Nucleus accumbens (tissue), 56 donors: Measurements from ENCODE around the gene FGF19.

Source experiments
- DNase-seq, 56 donors: peaks; one replicate each; lab custom pipeline; 2025; lab: John Stamatoyannopoulos, UW

The FGF19 gene

DNA sequence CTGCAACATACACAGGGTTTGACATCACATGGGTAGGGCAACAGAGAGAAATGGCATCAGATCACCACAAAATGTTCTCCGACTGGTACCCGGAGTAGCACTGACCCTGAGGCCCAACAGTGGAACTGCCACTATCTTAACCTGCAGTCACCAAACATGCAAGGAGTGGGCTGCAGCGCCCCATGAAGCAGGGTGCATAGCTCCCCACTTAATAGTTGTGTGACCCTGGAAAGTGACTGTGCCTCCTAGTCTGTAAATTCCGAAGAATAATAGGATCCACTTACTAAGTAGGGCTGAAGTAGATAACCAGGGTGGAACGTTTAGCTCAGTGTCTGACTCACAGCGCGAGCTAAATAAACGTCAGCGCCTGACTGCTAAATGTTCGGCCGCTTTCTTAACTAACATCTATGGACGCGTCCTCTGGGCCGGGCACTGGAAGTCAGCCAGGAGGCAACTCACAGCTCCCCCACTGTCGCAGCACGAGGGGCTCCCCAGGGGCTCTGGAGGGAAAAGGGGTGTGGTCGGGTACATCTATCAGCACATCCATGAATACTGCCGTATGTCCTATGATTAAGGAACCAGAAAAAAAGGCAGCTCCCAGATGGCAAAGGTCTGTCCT is 29.4 kb downstream of the FGF19 start:
- peak in 2 of 56 donors; percentile 15 to 31 for DNase-seq

DNA sequence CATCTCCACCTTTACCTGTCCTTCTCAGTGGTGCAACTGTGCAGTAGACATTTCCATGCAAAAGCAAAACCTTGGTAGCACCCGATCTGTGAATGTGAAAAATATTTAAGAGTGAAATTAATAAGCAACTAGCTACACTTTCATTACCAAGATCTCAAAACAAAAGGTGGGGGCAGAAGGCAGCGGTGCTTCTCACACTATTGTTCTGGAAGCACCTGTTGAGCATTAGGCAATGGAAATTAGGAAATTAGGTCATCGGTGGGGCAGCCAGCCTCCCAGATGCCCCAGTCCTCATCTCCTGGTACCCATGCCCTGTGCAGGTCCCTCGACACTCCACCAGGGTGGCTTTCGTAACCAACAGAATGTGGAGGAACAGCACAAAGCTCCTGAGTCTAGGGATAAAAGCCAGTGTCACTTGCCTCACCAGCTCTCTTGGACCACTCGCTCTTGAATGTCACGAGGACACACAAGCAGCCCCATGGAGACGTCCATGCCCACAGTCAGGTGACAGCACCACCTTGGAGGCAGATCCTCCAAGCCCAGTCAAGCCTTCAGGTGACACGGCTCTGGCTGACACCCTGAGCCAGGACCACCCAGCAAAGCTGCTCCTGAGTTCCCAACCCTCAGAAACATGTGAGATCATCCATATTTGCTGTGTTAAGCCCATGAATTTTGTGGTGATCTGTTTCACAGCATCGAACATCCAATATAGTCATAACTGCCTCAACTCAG is 31.9 kb downstream of the FGF19 start:
- no peak for DNase-seq

DNA sequence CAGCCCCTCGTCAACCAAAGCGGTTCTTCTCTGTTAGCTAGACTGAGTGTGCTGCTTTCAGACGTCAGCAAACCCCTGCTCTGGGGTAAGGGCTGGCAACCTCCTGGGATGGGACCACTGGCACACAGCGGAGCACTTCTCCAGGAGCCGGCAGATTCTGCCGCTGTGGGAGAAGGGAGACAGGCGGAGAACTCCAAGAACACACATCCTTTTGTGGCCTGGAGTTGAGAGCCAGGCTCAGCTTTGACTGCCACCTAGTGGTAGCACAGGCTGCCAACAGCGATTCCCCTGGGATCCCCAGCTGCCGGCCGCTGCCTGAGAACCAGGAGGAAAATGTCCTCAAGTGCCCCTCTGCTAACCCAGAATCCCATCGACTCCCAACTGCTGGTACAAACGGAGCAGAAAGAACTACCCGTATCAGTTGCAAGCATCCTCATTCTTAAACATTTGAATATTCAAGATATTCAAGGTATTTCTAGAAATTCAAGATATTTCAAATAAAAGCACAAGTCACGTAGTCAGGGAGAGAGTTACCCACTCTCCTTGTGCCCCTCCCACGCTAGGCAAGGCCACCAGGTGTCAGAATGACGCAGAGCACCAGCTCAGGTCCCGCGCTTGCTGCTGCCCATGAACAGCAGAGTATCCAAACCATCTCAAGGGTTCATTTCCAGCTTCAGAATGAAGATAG is 33.5 kb downstream of the FGF19 start:
- peak in 55 of 56 donors; percentile 17 to 89 (median 73) for DNase-seq

DNA sequence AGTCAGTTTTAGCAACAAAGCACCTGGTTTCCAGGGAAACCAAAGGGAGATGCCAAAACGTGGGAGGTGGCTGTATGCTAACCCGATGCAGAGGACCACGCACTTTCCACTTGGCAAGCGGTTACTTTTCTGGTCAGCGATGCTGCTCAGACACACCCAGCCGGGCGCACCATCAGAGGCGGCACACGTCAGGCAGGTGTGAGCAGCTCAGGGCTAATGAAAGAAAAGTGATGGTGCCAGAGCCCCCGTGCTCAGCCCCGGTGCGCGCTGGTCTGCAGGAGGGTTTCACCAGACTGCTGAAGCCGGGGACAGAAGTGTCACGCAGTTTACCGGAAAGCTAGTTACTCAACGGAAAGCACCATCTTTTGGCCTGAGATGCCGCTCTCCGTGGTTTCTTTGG is 34.3 kb downstream of the FGF19 start:
- no peak for DNase-seq

DNA sequence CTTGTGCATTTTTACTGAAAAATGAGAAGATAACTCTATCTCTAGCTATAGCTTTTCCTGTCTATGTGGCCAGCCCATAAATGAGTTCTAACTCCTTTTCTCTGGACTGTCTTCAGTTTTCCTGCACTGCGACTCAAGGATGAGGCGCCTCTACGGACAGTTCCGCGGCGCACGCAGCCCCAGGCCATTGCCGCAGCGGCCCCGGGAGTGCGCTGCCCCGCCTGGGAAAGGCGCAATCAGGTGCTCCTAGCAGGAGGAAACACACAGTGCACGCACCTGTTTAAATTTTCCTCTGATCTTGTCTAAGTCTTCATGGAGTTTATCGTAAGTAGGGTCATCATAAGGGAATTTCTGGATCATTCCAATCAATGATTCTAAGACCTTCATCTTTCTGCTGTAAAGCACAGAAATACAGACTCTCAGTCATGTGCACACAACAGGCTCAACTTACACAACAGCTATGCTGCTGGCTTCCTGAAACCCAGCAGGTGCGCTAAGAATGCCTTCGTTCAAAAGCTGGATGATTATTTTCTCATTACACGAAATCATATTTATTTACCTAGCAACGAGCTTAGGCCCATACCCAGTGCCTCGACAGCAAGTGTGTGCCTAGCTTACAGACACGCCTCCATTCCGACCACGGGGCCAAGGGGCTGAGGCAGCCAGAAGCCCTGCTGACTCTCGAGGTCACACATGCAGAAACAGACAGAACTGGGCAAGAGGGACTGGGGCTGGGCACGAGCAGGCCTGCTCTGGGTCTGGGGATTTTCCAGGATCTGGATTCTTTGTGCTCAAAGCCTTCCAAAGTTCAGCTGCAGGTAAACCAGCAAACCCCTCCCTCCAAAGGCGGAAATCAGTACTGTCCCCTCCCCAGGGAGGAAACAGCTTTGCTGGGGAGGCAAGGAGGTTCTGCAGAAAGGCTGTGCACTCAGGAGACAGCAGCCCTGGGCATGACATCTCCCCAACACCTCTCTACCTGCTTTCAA is 35.9 kb downstream of the FGF19 start:
- DNase-seq: no peak

DNA sequence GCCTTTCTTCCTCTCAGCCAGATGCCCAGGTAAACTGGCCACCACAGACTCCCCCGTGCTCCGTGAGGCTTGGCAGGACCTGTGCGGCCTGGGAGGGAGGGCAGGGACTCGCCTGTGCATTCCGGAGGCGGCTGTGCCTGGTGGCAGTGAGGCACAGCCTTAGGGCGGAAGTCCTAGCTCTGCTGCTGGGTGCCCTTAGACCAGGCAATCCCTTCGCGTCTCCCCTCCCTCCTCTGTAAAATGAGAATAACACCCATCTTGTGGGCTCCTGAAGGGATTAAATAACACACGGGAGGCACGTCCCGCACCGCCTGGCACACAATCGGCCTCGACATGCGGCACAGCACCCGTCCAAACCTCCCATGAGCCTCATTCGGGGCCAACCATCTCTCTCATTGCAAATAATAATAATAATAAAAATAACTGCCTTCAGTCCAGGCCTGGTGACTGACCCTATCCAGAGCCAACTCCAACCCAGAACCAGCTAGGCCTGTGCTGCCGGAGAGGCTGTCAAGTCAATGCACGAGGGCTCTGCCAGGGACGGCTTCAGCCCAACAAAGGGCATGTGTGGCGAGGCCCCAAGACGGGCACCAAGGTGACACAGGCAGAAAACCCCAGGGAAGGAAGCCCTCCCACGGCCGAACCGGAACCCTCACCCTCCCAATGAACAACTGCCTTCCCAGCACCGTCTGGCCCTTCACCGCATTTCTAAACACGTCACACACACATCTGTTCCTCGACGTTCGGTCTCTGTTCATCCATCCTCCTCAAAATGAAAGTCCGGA is 36.9 kb downstream of the FGF19 start:
- DNase-seq: no peak

DNA sequence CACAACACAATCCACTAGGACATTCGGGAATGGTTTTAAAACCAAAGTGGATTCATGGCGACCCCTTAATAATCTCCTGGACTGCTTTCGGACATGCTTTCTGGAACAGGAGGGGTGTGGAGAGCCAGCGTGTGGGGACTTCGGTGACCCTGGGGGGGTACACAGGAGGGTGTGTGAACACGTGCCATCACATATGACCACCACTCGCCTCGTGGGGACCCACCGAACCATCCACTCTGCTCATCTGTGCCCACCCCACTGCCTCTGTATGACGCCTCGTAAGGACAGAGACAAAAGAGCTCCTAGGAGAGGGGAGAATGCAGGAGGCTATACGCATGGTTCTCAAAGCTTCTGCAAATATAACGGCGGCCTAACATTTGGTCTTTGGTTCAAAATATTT is 37.6 kb downstream of the FGF19 start:
- DNase-seq: no peak

DNA sequence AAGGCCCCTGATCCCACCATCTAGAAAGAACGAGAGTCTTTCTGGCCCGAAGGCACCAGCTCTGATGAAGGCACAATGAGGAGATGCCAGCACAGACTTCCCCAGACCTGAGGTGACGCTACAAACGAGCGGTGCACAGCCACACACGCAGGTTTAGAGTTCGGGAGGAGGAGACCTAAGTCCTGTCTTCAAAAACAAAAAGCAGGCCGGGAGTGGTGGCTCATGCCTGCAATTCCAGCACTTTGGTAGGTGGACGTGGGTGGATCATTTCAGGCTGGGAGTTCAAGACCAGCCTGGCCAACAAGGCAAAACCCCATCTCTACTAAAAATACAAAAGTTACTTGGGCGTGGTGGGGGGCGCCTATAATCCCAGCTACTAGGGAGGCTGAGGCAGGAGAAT is 38.2 kb downstream of the FGF19 start:
- no peak for DNase-seq

DNA sequence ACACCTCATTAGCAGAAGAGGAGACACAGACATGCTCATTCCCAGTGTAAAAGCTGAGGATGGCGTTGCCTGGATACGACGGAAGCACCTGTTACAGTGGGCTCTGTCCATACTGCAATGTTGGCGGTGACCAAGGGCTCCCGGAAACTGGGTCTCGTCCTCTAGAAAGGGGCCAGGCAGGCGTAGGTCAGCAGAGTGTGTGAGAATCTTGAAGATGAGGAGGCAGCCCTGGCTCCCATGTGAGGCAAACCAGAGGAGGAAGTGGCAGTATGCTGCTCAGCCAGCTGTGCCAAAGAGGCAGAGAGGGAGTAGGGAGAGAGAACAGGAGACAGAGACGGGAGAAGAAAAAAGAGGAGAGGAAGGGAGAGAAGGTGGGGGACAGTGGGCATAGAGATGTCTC is 38.9 kb downstream of the FGF19 start:
- no peak for DNase-seq

DNA sequence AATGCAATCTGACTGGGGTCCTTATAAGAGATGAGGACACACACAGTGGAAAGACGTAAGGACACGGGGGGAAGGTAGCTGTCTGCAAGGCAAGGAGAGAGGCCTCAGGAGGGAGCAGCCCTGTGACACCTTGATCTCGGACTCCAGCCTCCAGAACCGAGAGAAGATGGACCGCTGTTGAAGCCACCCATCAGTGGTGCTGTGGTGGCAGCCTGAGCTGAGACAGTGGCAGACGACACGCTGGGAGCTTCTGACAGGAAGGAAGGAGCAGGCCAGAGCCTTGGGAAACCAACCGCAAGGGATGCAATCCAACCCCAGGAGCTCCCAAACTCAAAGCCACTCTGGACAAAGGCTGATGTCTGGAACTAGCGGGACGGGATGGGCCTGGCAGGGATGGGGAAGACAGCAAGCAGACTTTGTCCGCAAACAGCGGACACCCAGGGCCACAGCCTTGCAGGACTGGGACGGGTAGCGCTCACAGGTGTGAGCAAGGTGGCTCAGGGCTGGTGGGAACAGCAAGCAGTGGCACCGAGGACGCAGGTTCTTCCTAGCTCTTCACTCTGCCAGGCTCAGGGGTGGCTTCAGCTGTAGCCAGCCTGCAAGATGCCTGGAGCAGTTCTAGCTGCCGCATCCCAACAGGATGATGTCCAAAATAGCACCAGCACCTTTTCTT is 39.6 kb downstream of the FGF19 start:
- DNase-seq: no peak

DNA sequence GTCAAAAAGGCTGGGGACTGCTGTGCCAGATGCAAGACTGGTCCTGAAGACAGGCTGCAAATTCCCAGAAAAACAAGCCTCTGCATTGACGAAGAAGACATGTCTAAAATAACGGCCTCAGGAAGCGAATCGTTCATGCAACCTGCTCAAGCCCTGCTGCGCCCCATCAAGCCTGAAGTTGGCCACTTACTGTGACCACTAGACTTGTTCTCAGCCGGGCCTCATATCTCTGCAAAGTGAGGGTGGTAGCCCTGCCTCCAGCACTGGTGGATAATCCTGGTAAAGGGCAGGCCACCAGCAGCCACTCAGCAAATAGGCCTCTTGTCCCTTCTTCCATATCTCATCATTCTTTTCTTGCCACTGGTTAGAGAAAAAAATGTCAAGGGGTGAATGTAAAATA is 40.5 kb downstream of the FGF19 start:
- DNase-seq: no peak

DNA sequence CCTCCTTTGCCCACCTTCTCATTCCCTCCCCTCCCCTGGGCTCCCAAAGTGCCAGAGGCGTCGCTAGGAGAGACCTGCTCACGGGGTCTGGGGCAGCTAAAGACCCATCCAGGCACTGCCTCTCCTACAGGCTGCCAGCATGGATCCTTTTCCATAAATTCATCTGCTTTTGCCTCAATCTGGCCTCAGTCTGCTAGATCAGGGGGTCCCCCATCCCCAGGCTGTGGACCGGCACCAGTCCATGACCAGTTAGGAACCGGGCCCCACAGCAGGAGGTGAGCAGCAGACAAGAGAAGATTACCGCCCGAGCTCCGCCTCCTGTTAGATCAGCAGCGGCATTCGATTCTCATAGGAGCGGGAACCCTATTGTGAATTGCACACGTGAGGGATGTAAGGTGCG is 41.0 kb downstream of the FGF19 start:
- DNase-seq: no peak

DNA sequence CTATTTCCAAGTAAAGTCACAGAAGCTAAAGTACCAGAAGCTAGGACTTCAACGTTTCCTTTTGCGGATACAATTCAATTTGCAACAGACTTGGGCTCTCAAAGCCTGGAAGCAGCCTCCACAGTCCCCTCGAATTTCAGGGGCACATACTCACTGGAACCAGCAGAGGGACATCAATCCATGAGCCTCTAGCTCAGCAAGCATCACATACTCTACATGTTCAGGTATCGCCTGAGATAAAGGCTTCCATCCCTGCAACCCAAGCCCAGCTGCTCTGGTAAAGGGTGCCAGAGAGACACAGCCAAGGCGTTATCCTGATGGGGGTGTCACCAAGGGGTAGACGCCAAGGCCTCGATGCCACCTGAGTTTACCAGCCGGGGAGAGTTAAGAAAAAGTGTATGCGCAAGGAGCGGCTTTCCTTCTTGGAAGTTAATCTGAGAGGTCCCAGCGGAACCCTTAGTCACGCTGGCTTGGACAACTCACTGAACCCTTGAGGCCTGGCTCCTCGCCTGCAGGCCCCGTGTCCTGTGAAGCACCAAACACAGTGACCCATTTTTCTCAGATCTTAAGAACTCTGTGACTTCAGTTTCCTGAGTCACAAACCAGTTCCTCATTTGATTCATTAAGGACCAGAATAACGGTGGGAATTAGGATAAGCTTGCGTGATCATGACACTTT is 41.7 kb downstream of the FGF19 start:
- DNase-seq: peak in 3 of 56 donors; percentile 8 to 41 (median 24)

DNA sequence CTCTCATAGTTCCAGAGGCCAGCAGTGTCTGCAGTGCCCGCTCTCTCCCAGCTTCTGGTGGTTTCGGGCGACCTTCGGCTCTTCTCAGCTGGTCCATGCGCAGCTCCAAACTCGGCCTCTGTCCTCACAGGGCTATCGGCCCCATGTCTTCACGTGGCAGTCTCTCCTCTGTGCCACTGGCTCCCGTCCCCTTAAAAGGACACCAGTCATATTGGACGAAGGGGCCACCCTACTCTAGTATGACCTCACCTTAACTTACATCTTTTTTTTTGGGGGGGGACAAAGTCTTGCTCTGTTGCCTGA is 42.5 kb downstream of the FGF19 start:
- DNase-seq: no peak

DNA sequence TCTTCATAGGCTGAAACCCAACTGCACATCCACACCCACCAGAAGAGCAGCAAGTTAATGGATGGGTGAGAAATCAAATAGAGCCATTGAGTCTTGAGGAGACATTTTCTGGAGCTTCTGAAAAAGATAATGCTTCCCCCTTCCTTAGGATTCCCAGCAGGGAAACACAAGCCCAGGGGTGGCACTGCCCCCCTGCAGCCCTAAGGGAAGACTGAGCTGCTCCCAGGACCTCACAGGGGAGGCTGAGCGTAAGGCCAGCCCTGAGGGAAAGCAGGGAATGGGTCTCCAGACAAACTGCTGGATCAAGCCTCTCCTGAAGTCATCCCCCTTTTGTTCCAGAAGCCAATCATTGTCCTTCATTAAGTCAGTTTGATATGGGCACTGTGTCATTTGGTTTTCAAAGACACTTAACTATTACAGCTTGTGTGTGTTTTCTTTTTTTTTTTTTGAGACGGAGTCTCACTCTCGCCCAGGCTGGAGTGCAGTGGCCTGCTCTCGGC is 43.8 kb downstream of the FGF19 start:
- DNase-seq: no peak

DNA sequence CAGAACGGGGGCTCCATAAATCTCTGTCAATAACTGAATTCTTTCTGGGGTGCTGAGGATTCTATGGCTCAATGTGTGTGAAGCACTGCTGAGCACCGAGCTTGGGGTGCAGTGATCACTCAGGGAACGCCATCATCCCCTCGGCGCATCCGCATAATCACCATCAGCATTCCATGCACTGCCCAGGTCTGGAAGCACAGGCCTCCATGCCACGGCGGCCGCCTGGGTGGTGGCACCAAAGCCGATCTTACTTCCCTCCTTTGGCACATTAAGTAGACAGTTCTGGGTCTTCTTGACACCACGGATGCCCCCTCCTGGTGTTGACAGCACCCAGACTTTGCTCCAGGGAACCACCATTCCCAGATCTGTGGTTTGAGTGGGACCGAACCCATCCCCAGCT is 44.2 kb downstream of the FGF19 start:
- no peak for DNase-seq

DNA sequence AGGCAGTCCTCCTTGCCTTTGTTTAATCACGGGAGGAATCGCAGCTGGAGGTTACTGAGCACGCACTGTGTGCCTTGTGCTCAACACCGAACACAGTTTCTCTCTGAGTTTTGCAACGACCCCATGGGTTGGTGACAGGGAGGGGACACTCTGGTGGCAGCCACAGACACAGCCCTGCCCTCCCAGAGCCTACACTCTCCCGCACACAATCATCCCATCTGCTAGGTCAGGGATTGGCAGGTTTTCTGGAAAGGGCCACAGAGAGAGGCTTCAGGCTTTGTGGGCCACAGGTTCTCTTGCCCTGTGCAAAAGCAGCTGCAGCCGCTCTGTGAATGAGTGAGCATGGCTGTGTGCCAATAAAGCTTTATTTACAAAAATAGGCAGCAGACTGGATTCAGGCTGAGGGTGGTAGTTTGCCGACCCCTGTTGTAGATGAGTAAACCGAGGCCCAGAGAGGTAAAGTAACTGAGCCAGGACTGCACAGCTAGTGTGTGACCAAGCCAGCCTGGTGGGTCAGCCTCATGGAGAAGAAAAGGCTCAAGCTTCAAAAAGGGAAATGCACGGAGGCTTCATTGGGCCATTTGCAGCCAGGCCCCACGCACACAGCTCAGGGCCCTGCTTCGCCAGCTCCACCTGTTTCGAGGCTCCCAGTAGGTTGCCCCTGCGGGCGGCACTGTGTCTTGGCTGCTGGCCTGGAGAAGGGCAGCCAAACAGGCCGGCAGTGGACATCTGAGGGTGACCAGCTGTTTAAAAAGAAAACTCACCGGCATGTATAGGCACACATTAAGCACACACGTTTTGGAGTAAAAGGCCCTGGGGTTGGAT is 45.0 kb downstream of the FGF19 start:
- DNase-seq: no peak
